Effector memory CD8-positive, alpha-beta T cell (primary cell): ENCODE results near the gene TMEM52B.

Source experiments
- ATAC-seq: fragments of 150-1000 bp; cut with Tn5 transposase; replicated peaks from 2 replicates; pipeline ENCODE4 v1.10.0; 2021; ENCODE audit warnings: mild to moderate bottlenecking, moderate library complexity
- DNase-seq, 3 experiments: peaks; one replicate each; pipeline ENCODE4 v3.0.0; 2021
- H3K27ac Mint-ChIP-seq, 2 donors: one replicate each; pipeline ENCODE4 v1.8.0; 2022; ENCODE audit warnings: mild to moderate bottlenecking in 2 of 2, mixed read lengths in 2 of 2, moderate library complexity in 2 of 2
- H3K27me3 Mint-ChIP-seq, 2 donors: one replicate each; pipeline ENCODE4 v1.8.0; 2022; ENCODE audit warnings: mixed read lengths in 2 of 2
- H3K36me3 Mint-ChIP-seq: one replicate; pipeline ENCODE4 v1.8.0; 2022; ENCODE audit warnings: mild to moderate bottlenecking, moderate library complexity, mixed read lengths; ENCODE audit not compliant: insufficient read depth
- H3K4me1 Mint-ChIP-seq, 2 donors: one replicate each; pipeline ENCODE4 v1.8.0; 2022; ENCODE audit warnings: low read depth in 2 of 2, mixed read lengths in 2 of 2
- H3K4me3 Mint-ChIP-seq, 2 donors: one replicate each; pipeline ENCODE4 v1.8.0; 2022; ENCODE audit warnings: mild to moderate bottlenecking in 2 of 2, mixed read lengths in 2 of 2, moderate library complexity in 2 of 2
- H3K9me3 Mint-ChIP-seq, 2 donors: one replicate each; pipeline ENCODE4 v1.8.0; 2022; ENCODE audit warnings: mixed read lengths in 2 of 2

Gene TMEM52B

GRCh38 chr12:10155966-10156365 is 22.9 kb upstream of the TMEM52B start:
- H3K27ac Mint-ChIP-seq: no peak overlapping the region
- no peaks in the 10 kb centered on the region for H3K36me3 Mint-ChIP-seq
- peaks cover 5 to 9% of the 10 kb centered on the region in 2 donors for H3K4me1 Mint-ChIP-seq
- DNase-seq (no peak), ATAC-seq (no peak)
- H3K9me3 Mint-ChIP-seq: no peaks in the 10 kb centered on the region
- H3K27me3 Mint-ChIP-seq: no peaks in the 10 kb centered on the region
- H3K4me3 Mint-ChIP-seq: no peak overlapping the region

- H3K27ac Mint-ChIP-seq: no peak overlapping the region
- H3K36me3 Mint-ChIP-seq: no peaks in the 10 kb centered on the region
- peaks cover 4 to 9% of the 10 kb centered on the region in 2 donors for H3K4me1 Mint-ChIP-seq
- ATAC-seq (no peak), DNase-seq (no peak)
- no peaks in the 10 kb centered on the region for H3K27me3 Mint-ChIP-seq
- H3K4me3 Mint-ChIP-seq: no peak overlapping the region
- no peaks in the 10 kb centered on the region for H3K9me3 Mint-ChIP-seq
Observed at GRCh38 chr12:10158406-10158805, 20.4 kb upstream of the TMEM52B start.

- DNase-seq (no peak), ATAC-seq (no peak)
- H3K4me3 Mint-ChIP-seq: no peak overlapping the region
- peaks cover 0 to under 1% of the 10 kb centered on the region in 2 donors for H3K4me1 Mint-ChIP-seq
- no peak overlapping the region for H3K27ac Mint-ChIP-seq
- no peaks in the 10 kb centered on the region for H3K36me3 Mint-ChIP-seq
- no peaks in the 10 kb centered on the region for H3K27me3 Mint-ChIP-seq
- H3K9me3 Mint-ChIP-seq: no peaks in the 10 kb centered on the region
Observed at GRCh38 chr12:10159280-10159679, 19.6 kb upstream of the TMEM52B start.

- H3K36me3 Mint-ChIP-seq: no peaks in the 10 kb centered on the region
- no peaks in the 10 kb centered on the region for H3K9me3 Mint-ChIP-seq
- peaks cover 0 to 7% of the 10 kb centered on the region in 2 donors for H3K27me3 Mint-ChIP-seq
- ATAC-seq: no peak
- no peak overlapping the region for H3K4me3 Mint-ChIP-seq
- H3K27ac Mint-ChIP-seq: no peak overlapping the region
- DNase-seq: no peak
- H3K4me1 Mint-ChIP-seq: no peaks in the 10 kb centered on the region
Observed at GRCh38 chr12:10160617-10161385, 18.0 kb upstream of the TMEM52B start.

- Mint-ChIP-seq H3K27ac (no peak overlapping the region), H3K9me3 (no peaks in the 10 kb centered on the region), H3K4me3 (no peak overlapping the region), H3K36me3 (no peaks in the 10 kb centered on the region), H3K4me1 (no peaks in the 10 kb centered on the region), H3K27me3 (peaks cover 0 to 7% of the 10 kb centered on the region in 2 donors)
- DNase-seq (no peak), ATAC-seq (no peak)
Observed at GRCh38 chr12:10163084-10163483, 15.7 kb upstream of the TMEM52B start.

GRCh38 chr12:10165421-10165820 is 13.4 kb upstream of the TMEM52B start:
- H3K27me3 Mint-ChIP-seq: peaks cover 0 to 7% of the 10 kb centered on the region in 2 donors
- H3K9me3 Mint-ChIP-seq: no peaks in the 10 kb centered on the region
- no peak overlapping the region for H3K4me3 Mint-ChIP-seq
- no peaks in the 10 kb centered on the region for H3K36me3 Mint-ChIP-seq
- no peaks in the 10 kb centered on the region for H3K4me1 Mint-ChIP-seq
- H3K27ac Mint-ChIP-seq: no peak overlapping the region
- DNase-seq (no peak), ATAC-seq (no peak)

- ATAC-seq (no peak), DNase-seq (no peak)
- Mint-ChIP-seq H3K4me1 (no peaks in the 10 kb centered on the region), H3K4me3 (no peak overlapping the region), H3K27ac (no peak overlapping the region), H3K27me3 (peaks cover 9 to 20% of the 10 kb centered on the region in 2 donors), H3K9me3 (no peaks in the 10 kb centered on the region), H3K36me3 (no peaks in the 10 kb centered on the region)
Observed at GRCh38 chr12:10167599-10167998, 11.2 kb upstream of the TMEM52B start.

GRCh38 chr12:10169104-10169503 is 9.7 kb upstream of the TMEM52B start:
- H3K4me1 Mint-ChIP-seq: no peaks in the 10 kb centered on the region
- no peaks in the 10 kb centered on the region for H3K9me3 Mint-ChIP-seq
- DNase-seq (no peak), ATAC-seq (no peak)
- H3K36me3 Mint-ChIP-seq: no peaks in the 10 kb centered on the region
- H3K4me3 Mint-ChIP-seq: no peak overlapping the region
- H3K27ac Mint-ChIP-seq: no peak overlapping the region
- peaks cover 15 to 26% of the 10 kb centered on the region in 2 donors for H3K27me3 Mint-ChIP-seq

- ATAC-seq (no peak), DNase-seq (no peak)
- Mint-ChIP-seq H3K9me3 (no peaks in the 10 kb centered on the region), H3K27me3 (peaks cover 26 to 36% of the 10 kb centered on the region in 2 donors), H3K4me3 (no peak overlapping the region), H3K4me1 (no peaks in the 10 kb centered on the region), H3K27ac (no peak overlapping the region), H3K36me3 (no peaks in the 10 kb centered on the region)
Observed at GRCh38 chr12:10170216-10170615, 8.6 kb upstream of the TMEM52B start.

- Mint-ChIP-seq H3K36me3 (no peaks in the 10 kb centered on the region), H3K4me1 (no peaks in the 10 kb centered on the region), H3K27me3 (peaks cover 33 to 41% of the 10 kb centered on the region in 2 donors), H3K27ac (no peak within 1 kb of the TSS), H3K4me3 (no peak within 1 kb of the TSS), H3K9me3 (no peaks in the 10 kb centered on the region)
- ATAC-seq (no peak), DNase-seq (no peak)
Observed at GRCh38 chr12:10171973-10172728, 6.7 kb upstream of the TMEM52B start, which contains the start of gene OLR1. Gene OLR1 (minus strand): TSS chr12:10172132. CDS start chr12:10172077, 55 bp downstream.

- no peaks in the 10 kb centered on the region for H3K9me3 Mint-ChIP-seq
- peaks cover 47 to 58% of the 10 kb centered on the region in 2 donors for H3K27me3 Mint-ChIP-seq
- H3K4me3 Mint-ChIP-seq: no peak overlapping the region
- H3K27ac Mint-ChIP-seq: no peak overlapping the region
- no peaks in the 10 kb centered on the region for H3K36me3 Mint-ChIP-seq
- ATAC-seq: no peak
- no peak for DNase-seq
- H3K4me1 Mint-ChIP-seq: no peaks in the 10 kb centered on the region
Observed at GRCh38 chr12:10174986-10175614, 3.7 kb upstream of the TMEM52B start.

- Mint-ChIP-seq H3K36me3 (no peaks in the 10 kb centered on the region), H3K4me3 (no peak overlapping the region), H3K27me3 (peaks cover 47 to 65% of the 10 kb centered on the region in 2 donors), H3K27ac (no peak overlapping the region), H3K9me3 (no peaks in the 10 kb centered on the region), H3K4me1 (no peaks in the 10 kb centered on the region)
- DNase-seq: no peak
- no peak for ATAC-seq
Observed at GRCh38 chr12:10175846-10176636, 2.8 kb upstream of the TMEM52B start.

GRCh38 chr12:10179776-10180181 is 947 bp downstream of the TMEM52B start:
- ATAC-seq: no peak
- Mint-ChIP-seq H3K4me3 (no peak overlapping the region), H3K4me1 (no peaks in the 10 kb centered on the region), H3K36me3 (no peaks in the 10 kb centered on the region), H3K27me3 (peaks cover 39 to 65% of the 10 kb centered on the region in 2 donors), H3K27ac (no peak overlapping the region), H3K9me3 (no peaks in the 10 kb centered on the region)
- DNase-seq: no peak
